Spinal cord (tissue), 10 donors: Measurements from ENCODE around the gene SDHAF3. TPM values are rescaled to one million over a fixed set of nuclear protein-coding genes. Genes with fewer than 3 reads are reported as not detected.
A peak's percentile ranks its signal among the peaks of the same experiment; 100 is the strongest.
"Not testable (repeated sequence)": the region's sequence is repeated elsewhere in the genome, so short reads cannot be mapped to it uniquely, and the experiment has no call there.

Source experiments
- DNase-seq, 6 donors: peaks; one replicate each; pipeline versions ENCODE4 v3.0.0 to v3.0.0-alpha.2; 2013 to 2015; ENCODE audit warnings: low spot score in 6 of 6, low read depth in 4 of 6
- H3K27ac ChIP-seq: one replicate; pipeline ENCODE4 v1.5.1; 2013; ENCODE audit warnings: low read depth, low read length, control low read depth
- H3K27me3 ChIP-seq: one replicate; pipeline ENCODE4 v1.6.1; 2013; ENCODE audit warnings: low read length; ENCODE audit not compliant: control insufficient read depth, insufficient read depth
- H3K36me3 ChIP-seq: one replicate; pipeline ENCODE4 v1.6.1; 2013; ENCODE audit warnings: low read length; ENCODE audit not compliant: control insufficient read depth, insufficient read depth
- H3K4me1 ChIP-seq: one replicate; pipeline ENCODE4 v1.6.1; 2013; ENCODE audit warnings: low read length; ENCODE audit not compliant: control insufficient read depth, insufficient read depth
- H3K4me3 ChIP-seq: one replicate; pipeline ENCODE4 v1.5.1; 2013; ENCODE audit warnings: low read depth, low read length, control low read depth
- H3K9me3 ChIP-seq: one replicate; pipeline ENCODE4 v1.6.1; 2013; ENCODE audit warnings: low read length; ENCODE audit not compliant: control insufficient read depth, insufficient read depth
- WGBS: methylation state at CpG from one replicate; pipeline ENCODE4 v1.1.5; 2013; ENCODE audit warnings: missing lambda C conversion rate; ENCODE audit not compliant: insufficient coverage; 5-methylcytosine and 5-hydroxymethylcytosine counted together
- polyA plus RNA-seq, 2 donors: library from polyadenylated mRNA; unstranded; fragments of 120-200 nt; gene quantifications; one replicate each; pipeline ENCODE4 v1.2.1, GENCODE V29; 2013; ENCODE audit not compliant: insufficient read length in 2 of 2
- total RNA-seq, 2 donors: library from RNA; depleted of rRNA in 1 of 2; stranded (reverse); fragments of 120-200 nt in 1 of 2; fragments of >200 nt in 1 of 2; gene quantifications; one replicate each; pipeline versions ENCODE4 v1.2.3 to v1.2.4, GENCODE V29; 2013 to 2014
- donor health status: healthy.

Gene SDHAF3
- total and polyA plus RNA-seq, 4 donors: 23.1 to 28.1 (median 23.7) TPM

DNA sequence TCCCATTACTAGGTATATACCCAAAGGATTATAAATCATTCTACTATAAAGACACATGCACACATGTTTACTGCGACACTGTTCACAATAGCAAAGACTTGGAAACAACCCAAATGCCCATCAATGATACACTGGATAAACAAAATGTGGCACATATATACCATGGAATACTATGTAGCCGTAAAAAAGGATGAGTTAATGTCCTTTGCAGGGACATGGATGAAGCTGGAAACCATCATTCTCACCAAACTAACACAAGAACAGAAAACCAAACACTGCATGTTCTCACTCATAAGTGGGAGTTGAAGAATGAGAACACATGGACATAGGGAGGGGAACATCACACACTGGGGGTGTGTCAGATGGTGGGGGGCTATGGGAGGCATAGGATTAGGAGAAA is 78.7 kb downstream of the SDHAF3 start:
- H3K4me3 ChIP-seq, H3K27me3 ChIP-seq, H3K27ac ChIP-seq, H3K4me1 ChIP-seq, H3K9me3 ChIP-seq, DNase-seq, H3K36me3 ChIP-seq: not testable (repeated sequence)
- no CpG with 5 or more reads among the region's 2 CpGs for WGBS

DNA sequence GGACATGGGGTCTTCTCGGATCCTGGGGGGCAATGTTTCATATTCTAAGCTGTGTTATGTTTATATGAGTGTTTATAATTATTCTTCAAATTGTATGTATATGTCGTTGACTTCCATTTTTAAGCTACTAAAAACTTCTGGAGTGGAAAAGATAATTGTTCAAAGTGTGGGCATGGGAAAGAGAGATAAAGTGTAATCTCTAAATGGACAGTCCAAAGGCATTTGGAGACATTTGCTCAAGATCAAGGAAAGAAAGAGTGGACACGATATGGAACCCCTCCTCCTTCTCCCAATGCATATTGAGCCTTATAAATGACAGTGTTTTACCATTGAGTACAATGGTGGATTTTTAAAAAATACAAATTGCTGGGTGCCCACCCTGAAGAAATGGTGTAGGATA is 81.1 kb downstream of the SDHAF3 start:
- no CpG with 5 or more reads among the region's 3 CpGs for WGBS
- Histone ChIP-seq H3K36me3 (no peaks in the 10 kb centered on the region), H3K4me1 (no peaks in the 10 kb centered on the region), H3K27me3 (no peaks in the 10 kb centered on the region), H3K27ac (no peak overlapping the region), H3K9me3 (no peaks in the 10 kb centered on the region), H3K4me3 (no peak overlapping the region)
- no peak for DNase-seq

DNA sequence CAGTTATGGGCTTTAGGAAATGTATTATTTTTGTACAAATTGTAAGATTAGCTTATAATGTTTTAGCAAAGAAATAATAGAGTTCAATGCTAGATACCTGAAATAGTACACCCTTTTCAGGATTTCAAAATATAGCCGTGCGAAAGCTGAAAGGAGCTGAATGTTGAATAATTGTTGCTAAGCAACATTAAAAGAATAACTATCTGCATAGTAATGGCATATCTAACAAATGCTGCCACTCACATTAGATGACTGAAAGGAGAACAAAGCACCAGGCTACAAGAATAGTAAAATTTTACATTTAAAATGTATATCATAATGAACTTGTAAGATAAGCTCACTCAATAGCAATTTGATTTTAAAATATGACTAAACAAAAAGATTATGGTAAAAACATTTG is 82.5 kb downstream of the SDHAF3 start:
- Histone ChIP-seq H3K4me3 (no peak overlapping the region), H3K9me3 (no peaks in the 10 kb centered on the region), H3K4me1 (no peaks in the 10 kb centered on the region), H3K27ac (no peak overlapping the region), H3K27me3 (no peaks in the 10 kb centered on the region), H3K36me3 (no peaks in the 10 kb centered on the region)
- WGBS: no CpG with 5 or more reads among the region's 2 CpGs
- DNase-seq: peak in 1 of 6 donors; percentile 37

DNA sequence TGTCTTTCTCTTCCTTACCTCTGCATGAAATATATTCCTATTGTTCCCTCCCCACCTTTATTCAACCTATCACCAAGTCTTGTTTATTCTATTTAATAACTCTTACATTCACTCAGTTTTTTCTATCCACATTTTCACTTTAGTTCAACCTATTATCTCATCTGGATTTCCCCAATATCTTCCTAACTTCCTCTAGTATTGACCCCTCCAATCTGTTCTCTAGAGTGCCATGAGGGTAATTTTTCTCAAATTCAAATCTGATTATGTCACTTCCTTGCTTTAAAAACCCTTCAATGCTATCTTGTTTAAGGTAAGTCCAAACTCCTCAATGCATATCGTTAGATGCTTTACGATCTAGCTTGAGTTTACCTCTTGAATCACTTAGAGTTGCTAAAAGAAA is 86.5 kb downstream of the SDHAF3 start:
- no peak for DNase-seq
- Histone ChIP-seq H3K4me3 (no peak overlapping the region), H3K9me3 (no peaks in the 10 kb centered on the region), H3K36me3 (no peaks in the 10 kb centered on the region), H3K4me1 (no peaks in the 10 kb centered on the region), H3K27ac (no peak overlapping the region), H3K27me3 (no peaks in the 10 kb centered on the region)
- WGBS: no CpG with 5 or more reads among the region's 2 CpGs

DNA sequence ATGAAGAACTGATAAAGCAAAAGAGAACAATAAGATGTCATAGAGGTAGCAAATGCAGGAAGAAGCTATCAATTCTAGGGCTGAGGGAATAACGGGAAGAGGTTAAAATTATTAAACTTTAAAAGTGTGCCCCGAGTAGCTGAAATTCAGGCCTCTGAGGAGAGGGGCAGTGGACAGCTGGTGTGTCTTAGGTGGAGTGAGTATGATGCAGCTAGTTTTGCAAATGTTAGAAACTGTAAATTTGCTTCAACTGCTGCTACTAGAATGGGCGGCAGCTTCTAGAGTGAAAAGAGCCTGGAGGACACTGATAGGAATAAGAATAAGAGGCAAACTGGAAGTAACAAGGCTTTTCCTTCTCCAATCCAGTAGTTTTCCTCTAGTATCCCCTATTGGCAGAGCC is 87.3 kb downstream of the SDHAF3 start:
- Histone ChIP-seq H3K4me1 (no peaks in the 10 kb centered on the region), H3K36me3 (no peaks in the 10 kb centered on the region), H3K27me3 (no peaks in the 10 kb centered on the region), H3K9me3 (no peaks in the 10 kb centered on the region), H3K27ac (no peak overlapping the region), H3K4me3 (no peak overlapping the region)
- DNase-seq: no peak
- WGBS: 81% methylated on average over 2 of the region's 3 CpGs

DNA sequence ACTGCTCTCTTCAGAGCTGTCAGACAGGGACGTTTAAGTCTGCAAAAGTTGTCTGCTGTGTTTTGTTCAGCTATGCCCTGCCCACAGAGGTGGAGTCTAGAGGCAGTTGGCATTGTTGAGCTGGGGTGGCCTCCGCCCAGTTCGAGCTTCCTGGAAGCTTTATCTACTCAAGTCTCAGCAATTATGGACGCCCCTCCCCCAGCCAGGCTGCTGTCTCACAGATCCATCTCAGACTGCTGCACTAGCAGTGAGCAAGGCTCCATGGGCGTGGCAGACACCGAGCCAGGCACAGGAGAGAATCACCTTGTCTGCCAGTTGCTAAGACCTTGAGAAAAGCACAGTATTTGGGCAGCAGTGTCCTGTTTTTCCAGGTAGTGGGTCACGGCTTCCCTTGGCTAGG is 98.1 kb downstream of the SDHAF3 start:
- Histone ChIP-seq H3K4me3 (no peak overlapping the region), H3K9me3 (no peaks in the 10 kb centered on the region), H3K36me3 (no peaks in the 10 kb centered on the region), H3K27ac (no peak overlapping the region), H3K27me3 (no peaks in the 10 kb centered on the region), H3K4me1 (no peaks in the 10 kb centered on the region)
- WGBS: 66% methylated on average over 7 of the region's 7 CpGs
- no peak for DNase-seq

DNA sequence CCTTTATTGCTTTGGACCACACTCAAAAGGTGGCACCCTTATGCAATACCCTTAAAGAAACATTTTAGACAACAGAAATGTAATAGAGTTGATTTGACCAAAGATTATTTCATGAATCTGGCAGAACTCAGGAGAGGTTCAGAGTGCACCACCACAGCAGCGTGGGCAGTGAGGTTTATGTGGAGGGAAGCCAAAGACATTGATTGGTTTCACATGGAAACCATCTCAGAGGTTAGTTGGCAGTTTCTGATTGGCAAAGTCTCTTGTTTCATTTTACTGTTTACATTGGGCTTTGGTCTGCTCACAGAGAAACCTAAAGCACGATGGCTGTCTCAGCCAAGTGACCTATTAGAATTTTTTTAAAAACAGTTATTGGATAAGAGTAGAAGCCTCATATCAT is 101.3 kb downstream of the SDHAF3 start:
- Histone ChIP-seq H3K4me1 (no peaks in the 10 kb centered on the region), H3K27ac (no peak overlapping the region), H3K9me3 (no peaks in the 10 kb centered on the region), H3K36me3 (no peaks in the 10 kb centered on the region), H3K4me3 (no peak overlapping the region), H3K27me3 (no peaks in the 10 kb centered on the region)
- WGBS: 0% methylated on average over 1 of the region's 2 CpGs
- DNase-seq: no peak

DNA sequence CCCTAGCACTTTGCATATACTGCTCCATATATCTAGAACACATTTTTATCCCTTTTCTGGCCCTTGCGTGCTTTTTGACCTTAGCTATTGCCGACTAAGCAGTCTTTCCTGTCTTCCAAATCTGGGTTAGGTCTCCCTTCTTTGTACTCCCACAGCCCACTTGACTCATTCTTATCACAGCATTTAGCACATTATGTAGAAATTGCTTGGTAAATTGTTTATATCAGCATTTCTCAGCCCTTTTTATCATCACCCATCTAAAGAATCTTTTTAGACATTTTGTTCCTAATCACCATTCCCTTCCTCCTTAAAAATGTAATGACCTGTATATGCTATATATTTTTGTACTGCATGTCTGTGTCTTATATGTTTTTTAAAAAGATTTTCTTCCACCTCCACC is 101.7 kb downstream of the SDHAF3 start:
- 100% methylated on average over 1 of the region's 2 CpGs for WGBS

DNA sequence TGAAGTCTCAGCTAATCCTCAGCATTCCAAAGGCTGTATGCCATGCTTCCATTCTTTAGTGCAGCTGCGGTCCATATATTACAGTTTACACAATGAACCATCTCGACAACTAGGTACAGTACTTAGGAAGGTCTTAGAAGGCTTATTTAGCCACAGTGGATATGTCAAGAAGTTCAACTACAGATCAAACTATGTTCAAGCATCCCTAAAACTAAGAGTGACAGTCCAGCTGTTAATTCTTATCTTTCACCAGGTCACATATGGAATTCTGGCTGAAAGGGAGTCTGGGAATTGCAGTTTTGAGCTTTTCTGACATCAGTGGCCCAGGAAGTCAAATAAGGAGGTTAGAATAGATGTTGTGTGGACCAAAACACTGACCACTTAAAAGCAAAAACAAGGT is 106.8 kb downstream of the SDHAF3 start:
- Histone ChIP-seq H3K4me1 (no peaks in the 10 kb centered on the region), H3K27ac (no peak overlapping the region), H3K36me3 (no peaks in the 10 kb centered on the region), H3K4me3 (no peak overlapping the region), H3K27me3 (no peaks in the 10 kb centered on the region), H3K9me3 (no peaks in the 10 kb centered on the region)
- 100% methylated on average over 1 of the region's 2 CpGs for WGBS
- no peak for DNase-seq

More for the DNA sequence above, 101.7 kb downstream of the SDHAF3 start:
- Histone ChIP-seq H3K27ac (no peak overlapping the region), H3K36me3 (no peaks in the 10 kb centered on the region), H3K4me3 (no peak overlapping the region), H3K4me1 (no peaks in the 10 kb centered on the region), H3K27me3 (no peaks in the 10 kb centered on the region), H3K9me3 (no peaks in the 10 kb centered on the region)
- no peak for DNase-seq

DNA sequence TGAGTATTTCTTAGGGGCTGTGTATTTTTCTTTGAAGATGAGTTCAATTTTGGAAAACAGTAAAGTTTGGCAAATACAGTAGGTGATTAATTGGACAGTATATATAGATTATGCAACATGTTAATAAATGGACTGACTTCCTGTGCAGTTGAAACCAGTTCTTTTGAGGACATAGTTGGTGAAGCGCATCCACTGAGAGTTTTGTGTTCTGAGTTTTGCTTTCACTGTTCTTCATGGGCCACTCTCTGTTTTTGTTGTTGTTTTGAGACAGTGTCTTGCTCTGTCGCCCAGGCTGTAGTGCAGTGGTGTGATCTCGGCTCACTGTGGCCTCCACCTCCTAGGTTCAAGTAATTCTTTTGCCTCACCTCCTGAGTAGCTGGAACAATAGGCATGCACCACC is 109.0 kb downstream of the SDHAF3 start:
- no peak for DNase-seq
- H3K4me1 ChIP-seq: no peaks in the 10 kb centered on the region
- no peaks in the 10 kb centered on the region for H3K9me3 ChIP-seq
- 83% methylated on average over 3 of the region's 3 CpGs for WGBS
- no peaks in the 10 kb centered on the region for H3K27me3 ChIP-seq
- H3K27ac ChIP-seq: no peak overlapping the region
- no peaks in the 10 kb centered on the region for H3K36me3 ChIP-seq
- H3K4me3 ChIP-seq: no peak overlapping the region
